Pancreas (tissue), 10 donors: ENCODE data around the gene OR51B6. TPM values are rescaled to one million over a fixed set of nuclear protein-coding genes. Genes with fewer than 3 reads are reported as not detected.

Experiments
- ATAC-seq, 4 donors: fragments of 200-7000 bp; cut with Tn5 transposase; one replicate each; pipeline versions ENCODE4 v1.8.0 to v1.9.1; 2020; ENCODE audit warnings: mild to moderate bottlenecking in 4 of 4, moderate library complexity in 4 of 4
- DNase-seq, 6 donors: peaks; one replicate each; pipeline ENCODE4 v3.0.0-alpha.2; 2020
- FAIRE-seq: peaks from 2 replicates; lab custom pipeline; 2012; peaks lifted over from hg19 to GRCh38; lab: Jason Lieb, UNC
- H3K27ac ChIP-seq, 4 donors: fragments of 200-600 bp; sonication (generic); 1 replicate in 3 of 4; 2 replicates in 1 of 4; pipeline versions ENCODE4 v1.5.0 to v1.8.0; 2020
- H3K27me3 ChIP-seq, 4 donors: fragments of 200-600 bp; one replicate each; pipeline ENCODE4 v1.8.0; 2021
- H3K36me3 ChIP-seq, 3 donors: fragments of 200-600 bp; sonication (generic) in 1 of 3; one replicate each; pipeline versions ENCODE4 v1.5.0 to v1.8.0; 2020 to 2021
- H3K4me1 ChIP-seq, 3 donors: fragments of 200-600 bp; one replicate each; pipeline ENCODE4 v1.8.0; 2021
- H3K4me3 ChIP-seq, 4 donors: fragments of 200-600 bp; sonication (generic) in 2 of 4; one replicate each; pipeline versions ENCODE4 v1.5.0 to v1.8.0; 2020 to 2021
- H3K9me3 ChIP-seq, 4 donors: fragments of 200-600 bp; one replicate each; pipeline ENCODE4 v1.8.0; 2021
- CTCF ChIP-seq, 4 donors: fragments of 200-600 bp; sonication (generic) in 3 of 4; IDR thresholded peaks; one replicate each; pipeline versions ENCODE4 v1.5.0 to v1.8.0; 2021; ENCODE audit warnings: antibody characterized with exemption in 4 of 4
- WGBS, 2 donors: extraction: QIAGEN DNeasy Blood & Tissue Kit; methylation state at CpG; one replicate each; pipeline ENCODE4 v1.1.7; 2013; 5-methylcytosine and 5-hydroxymethylcytosine counted together
- intact Hi-C, 3 donors: fragments of 100-400 bp; cut with DNase I; formaldehyde crosslinking; loops; one replicate each; pipeline versions ENCODE4 v1.11.1 to v1.14.2; 2022
- polyA plus RNA-seq, 2 donors: library from polyadenylated mRNA; stranded (reverse); fragments of 200-250 nt; gene quantifications; one replicate each; pipeline ENCODE4 v1.2.3, GENCODE V29; 2013
- total RNA-seq, 6 donors: library from RNA; stranded (reverse); fragmentation: NEBNext Ultra II Directional in 4 of 6; extraction: Animal tissue kit (Norgen Biotek cat#: 25700) in 4 of 6; gene quantifications; one replicate each; pipeline versions ENCODE4 v1.2.1 to v1.2.4, GENCODE V29; 2021 to 2023
- donor health status: healthy with polysubstance abuse.
- donor health status: DM: no; HTN: no; CAD: no; lungs with moderate emphysema.
- donor health status: DM: no; HTN: no; CAD: no.
- donor health status: control.
- donor health status: control.
- donor health status: Bipolar disorder and iron deficiency.
- donor health status: DM: yes; HTN: yes; CAD: no.
- donor health status: DM: no; HTN: no; CAD: no.
- donor health status: DM: no; HTN: no; CAD: no.
- donor health status: DM: yes; HTN: yes; CAD: no.

Gene OR51B6
- total and polyA plus RNA-seq, 8 donors = not detected

- Histone ChIP-seq H3K4me3 (no peak overlapping the region), H3K4me1 (no peaks in the 10 kb centered on the region), H3K27me3 (no peaks in the 10 kb centered on the region), H3K27ac (no peak overlapping the region), H3K9me3 (no peaks in the 10 kb centered on the region), H3K36me3 (no peaks in the 10 kb centered on the region)
- intact Hi-C loops = no loop called here
- no peak for FAIRE-seq
- ATAC-seq = no peak
- no peak for TF ChIP-seq CTCF (IDR thresholded peaks at IDR 0.05)
- no peak for DNase-seq
Measured at GRCh38 chr11:5369789-5370188, 18.5 kb downstream of the OR51B6 start.

GRCh38 chr11:5380740-5381342, 29.5 kb downstream of the OR51B6 start:
- peak in 3 of 6 donors; percentile 11 to 47 (median 19) for DNase-seq
- H3K27ac ChIP-seq = no peak overlapping the region

GRCh38 chr11:5383576-5383975, 32.3 kb downstream of the OR51B6 start, which contains the start of gene OR51M1:
Gene OR51M1, plus strand, starts transcription at chr11:5383812. Its CDS starts 5,587 bp downstream, at chr11:5389399.
- 39 to 50% methylated on average over 1 of the region's 1 CpG for WGBS, 2 donors
- no peak for TF ChIP-seq CTCF (IDR thresholded peaks at IDR 0.05)
- FAIRE-seq = no peak

More at GRCh38 chr11:5380740-5381342, 29.5 kb downstream of the OR51B6 start:
- 73 to 76% methylated on average over 4 of the region's 4 CpGs for WGBS, 2 donors
- H3K4me3 ChIP-seq = no peak overlapping the region
- TF ChIP-seq CTCF (IDR thresholded peaks at IDR 0.05) = peak; percentile 17 to 47 (median 39)
- no peaks in the 10 kb centered on the region for H3K9me3 ChIP-seq
- H3K36me3 ChIP-seq = no peaks in the 10 kb centered on the region
- intact Hi-C loops = no loop called here
- FAIRE-seq (no peak), ATAC-seq (peak; percentile 48 to 84 (median 76))
- no peaks in the 10 kb centered on the region for H3K4me1 ChIP-seq
- no peaks in the 10 kb centered on the region for H3K27me3 ChIP-seq

GRCh38 chr11:5384335-5384734, 33.0 kb downstream of the OR51B6 start:
- no peak for TF ChIP-seq CTCF (IDR thresholded peaks at IDR 0.05)
- H3K4me1 ChIP-seq = no peaks in the 10 kb centered on the region
- H3K27ac ChIP-seq = no peak overlapping the region
- no peak for FAIRE-seq
- 54 to 69% methylated on average over 2 of the region's 2 CpGs for WGBS, 2 donors
- intact Hi-C loops = no loop called here
- H3K36me3 ChIP-seq = no peaks in the 10 kb centered on the region
- DNase-seq = no peak
- ATAC-seq = no peak
- no peaks in the 10 kb centered on the region for H3K27me3 ChIP-seq
- H3K4me3 ChIP-seq = no peak overlapping the region
- H3K9me3 ChIP-seq = peaks cover 0 to 4% (median 0%) of the 10 kb centered on the region in 4 donors

More at GRCh38 chr11:5383576-5383975, 32.3 kb downstream of the OR51B6 start, which contains the start of gene OR51M1:
- Histone ChIP-seq H3K4me1 (no peaks in the 10 kb centered on the region), H3K27me3 (no peaks in the 10 kb centered on the region), H3K27ac (no peak within 1 kb of the TSS), H3K4me3 (no peak within 1 kb of the TSS), H3K36me3 (no peaks in the 10 kb centered on the region), H3K9me3 (peaks cover 0 to 4% (median 0%) of the 10 kb centered on the region in 4 donors)
- DNase-seq = no peak
- ATAC-seq = no peak
- intact Hi-C loops = no loop called here

GRCh38 chr11:5390210-5390609, 38.9 kb downstream of the OR51B6 start:
- H3K36me3 ChIP-seq = no peaks in the 10 kb centered on the region
- H3K9me3 ChIP-seq = peaks cover 0 to 4% (median 0%) of the 10 kb centered on the region in 4 donors
- intact Hi-C loops = no loop called here
- ATAC-seq = no peak
- no peak overlapping the region for H3K27ac ChIP-seq
- no peaks in the 10 kb centered on the region for H3K27me3 ChIP-seq
- H3K4me3 ChIP-seq = no peak overlapping the region
- no peak for FAIRE-seq
- 55 to 62% methylated on average over 2 of the region's 2 CpGs for WGBS, 2 donors
- no peaks in the 10 kb centered on the region for H3K4me1 ChIP-seq
- TF ChIP-seq CTCF (IDR thresholded peaks at IDR 0.05) = no peak
- no peak for DNase-seq
